GM23338 (cell line): ENCODE results near the gene SMG1. TPM values are rescaled to one million over a fixed set of nuclear protein-coding genes. Genes with fewer than 3 reads are reported as not detected.

Experiments used
- ATAC-seq: fragments of 200-7000 bp; cut with Tn5 transposase; 3 replicates; pipeline ENCODE4 v1.9.1; 2020
- DNase-seq: peaks from one replicate; pipeline ENCODE4 v3.0.0-alpha.2; 2015; ENCODE audit warnings: low spot score
- H2AFZ ChIP-seq: fragments of 200-600 bp; sonication (generic); 2 replicates; pipeline ENCODE4 v1.8.0; 2016; ENCODE audit warnings: antibody characterized with exemption, mild to moderate bottlenecking, moderate library complexity
- H3F3A ChIP-seq: fragments of 200-600 bp; sonication (generic); replicated peaks from 2 replicates; pipeline ENCODE4 v1.8.0; 2017; ENCODE audit warnings: antibody characterized with exemption, mixed run types, low read depth
- H3K27ac ChIP-seq: fragments of 200-600 bp; sonication (generic); 2 replicates; pipeline ENCODE4 v1.6.1; 2016; ENCODE audit warnings: low read depth
- H3K27me3 ChIP-seq: fragments of 200-600 bp; sonication (generic); 2 replicates; pipeline ENCODE4 v1.8.0; 2016; ENCODE audit warnings: mild to moderate bottlenecking, mixed run types, moderate library complexity; ENCODE audit not compliant: insufficient read depth
- H3K36me3 ChIP-seq: fragments of 200-600 bp; sonication (generic); 2 replicates; pipeline ENCODE4 v1.8.0; 2016; ENCODE audit warnings: mild to moderate bottlenecking; ENCODE audit not compliant: insufficient read depth
- H3K4me1 ChIP-seq: fragments of 200-600 bp; sonication (generic); 2 replicates; pipeline ENCODE4 v1.8.0; 2016; ENCODE audit warnings: mild to moderate bottlenecking, moderate library complexity; ENCODE audit not compliant: insufficient read depth
- H3K4me2 ChIP-seq: fragments of 200-600 bp; sonication (generic); 2 replicates; pipeline ENCODE4 v1.7.1; 2017; ENCODE audit warnings: mixed run types
- H3K4me3 ChIP-seq: fragments of 200-600 bp; sonication (generic); 2 replicates; pipeline ENCODE4 v1.6.1; 2016; ENCODE audit warnings: mixed run types
- H3K79me2 ChIP-seq: fragments of 200-600 bp; sonication (generic); replicated peaks from 2 replicates; pipeline ENCODE4 v1.8.0; 2017; ENCODE audit warnings: mild to moderate bottlenecking; ENCODE audit not compliant: insufficient read depth
- H3K9me2 ChIP-seq: fragments of 200-600 bp; sonication (generic); 2 replicates; pipeline ENCODE4 v1.8.0; 2017; ENCODE audit not compliant: insufficient read depth
- H4K20me1 ChIP-seq: fragments of 200-600 bp; sonication (generic); replicated peaks from 2 replicates; pipeline ENCODE4 v1.8.0; 2017; ENCODE audit warnings: mild to moderate bottlenecking; ENCODE audit not compliant: insufficient read depth
- H3K27ac Mint-ChIP-seq: 2 replicates; pipeline ENCODE4 v1.8.0; 2020; ENCODE audit warnings: inconsistent platforms, mild to moderate bottlenecking, moderate library complexity, mixed read lengths
- H3K27me3 Mint-ChIP-seq: 3 replicates; pipeline ENCODE4 v1.8.0; 2022; ENCODE audit warnings: low read depth, mild to moderate bottlenecking, moderate library complexity, mixed read lengths, inconsistent platforms; ENCODE audit not compliant: insufficient read depth, poor library complexity
- H3K36me3 Mint-ChIP-seq: 3 replicates; pipeline ENCODE4 v1.8.0; 2021; ENCODE audit warnings: low read depth, mild to moderate bottlenecking, inconsistent platforms, moderate library complexity, mixed read lengths
- H3K4me1 Mint-ChIP-seq: 3 replicates; pipeline ENCODE4 v1.8.0; 2020; ENCODE audit warnings: mild to moderate bottlenecking, inconsistent platforms, mixed read lengths
- H3K4me3 Mint-ChIP-seq: 3 replicates; pipeline ENCODE4 v1.8.0; 2021; ENCODE audit warnings: moderate library complexity, mild to moderate bottlenecking, inconsistent platforms, mixed read lengths
- H3K9me3 Mint-ChIP-seq: 3 replicates; pipeline ENCODE4 v1.8.0; 2020; ENCODE audit warnings: moderate library complexity, mild to moderate bottlenecking, inconsistent platforms, mixed read lengths
- CREB1 ChIP-seq: fragments of 250-450 bp; sonication (Bioruptor Pico); IDR thresholded peaks from 2 replicates; pipeline ENCODE4 v1.5.0; 2020; ENCODE audit warnings: low read depth, mild to moderate bottlenecking, moderate library complexity
- EZH2 ChIP-seq: fragments of 200-600 bp; sonication (generic); IDR thresholded peaks from one replicate; pipeline ENCODE4 v1.8.0; 2017; ENCODE audit warnings: antibody characterized with exemption, mild to moderate bottlenecking, low read depth; ENCODE audit not compliant: unreplicated experiment
- JUNB ChIP-seq: IDR thresholded peaks from one replicate; pipeline ENCODE4 v1.6.1; 2016; ENCODE audit warnings: antibody characterized with exemption; ENCODE audit not compliant: unreplicated experiment
- NANOG ChIP-seq: IDR thresholded peaks from 2 replicates; pipeline ENCODE4 v1.6.1; 2016; ENCODE audit warnings: antibody characterized with exemption, borderline replicate concordance
- ZNF114 ChIP-seq: fragments of 250-450 bp; sonication (Bioruptor Pico); IDR thresholded peaks from 2 replicates; pipeline ENCODE4 v1.5.0; 2020; ENCODE audit warnings: mild to moderate bottlenecking, moderate library complexity
- ZNF462 ChIP-seq: fragments of 250-450 bp; sonication (Bioruptor Pico); IDR thresholded peaks from 2 replicates; pipeline ENCODE4 v1.5.0; 2020; ENCODE audit warnings: mild to moderate bottlenecking, moderate library complexity
- polyA plus RNA-seq: library from polyadenylated mRNA; unstranded; fragments of >200 nt; fragmentation: Nextera tagmentation; extraction: Ambion mirVana; gene quantifications from 2 replicates; pipeline ENCODE4 v1.2.1, GENCODE V29; 2016
- total RNA-seq: library from RNA; depleted of rRNA; stranded (reverse); fragments of >200 nt; shearing (Covaris generic); gene quantifications from 2 replicates; pipeline ENCODE4 v1.2.3, GENCODE V29; 2014

Gene SMG1
- total and polyA plus RNA-seq, 2 experiments from 2014 or later, result 18.6 to 119 TPM

GRCh38 chr16:18800775-18801144 is 125.4 kb downstream of the SMG1 start (continued):
- no peak for TF ChIP-seq CREB1 (CRISPR knock-in tag)
- no peak for TF ChIP-seq NANOG

GRCh38 chr16:18800293-18800692 is 125.9 kb downstream of the SMG1 start:
- TF ChIP-seq ZNF462 (no peak), JUNB (no peak), EZH2 (no peak), ZNF114 (no peak)
- H3F3A ChIP-seq, result peaks cover 4% of the 10 kb centered on the region
- no peak overlapping the region for H2AFZ ChIP-seq
- Mint-ChIP-seq H3K9me3 (no peaks in the 10 kb centered on the region), H3K4me3 (peak overlapping the region; percentile 92), H3K36me3 (peaks cover 47% of the 10 kb centered on the region), H3K27ac (peak overlapping the region; percentile 80), H3K4me1 (peaks cover 35% of the 10 kb centered on the region), H3K27me3 (peaks cover 20% of the 10 kb centered on the region)
- no peaks in the 10 kb centered on the region for H3K27me3 ChIP-seq
- DNase-seq (no peak), ATAC-seq (no peak)
- H3K4me3 ChIP-seq, result peak overlapping the region; percentile 88
- peaks cover 34% of the 10 kb centered on the region for H4K20me1 ChIP-seq
- H3K36me3 ChIP-seq, result peaks cover 35% of the 10 kb centered on the region
- H3K27ac ChIP-seq, result no peak overlapping the region
- H3K4me2 ChIP-seq, result peak overlapping the region; percentile 84
- peaks cover 63% of the 10 kb centered on the region for H3K79me2 ChIP-seq
- peaks cover 34% of the 10 kb centered on the region for H3K4me1 ChIP-seq
- no peaks in the 10 kb centered on the region for H3K9me2 ChIP-seq
